HG03378 (cell line): ENCODE results near the gene MDH1B.

Experiments used
- ATAC-seq: cut with Tn5 transposase; IDR thresholded peaks from one replicate; pipeline ENCODE4 v1.9.1; 2021; ENCODE audit warnings: mild to moderate bottlenecking, moderate library complexity; ENCODE audit not compliant: unreplicated experiment

The MDH1B gene

DNA sequence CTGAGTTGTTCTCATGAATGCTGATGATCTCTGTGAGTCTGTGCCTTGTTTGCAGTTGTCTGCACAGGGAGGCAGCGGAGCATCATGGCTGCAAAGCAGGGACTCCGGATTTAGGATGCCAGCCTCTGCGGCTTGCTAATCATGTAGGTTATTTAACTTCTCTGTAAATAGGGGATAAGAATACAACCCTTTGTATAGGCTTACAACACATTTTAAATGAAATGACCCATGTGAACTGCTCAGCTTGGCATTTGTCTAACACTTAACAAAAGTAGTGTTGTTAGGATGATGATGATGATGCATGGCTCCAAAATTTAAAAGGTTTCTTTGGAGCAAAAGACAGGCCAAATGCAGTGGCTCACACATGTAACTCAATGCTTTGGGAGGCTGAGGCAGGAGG is 66.3 kb downstream of the MDH1B start:
- ATAC-seq, result no peak

DNA sequence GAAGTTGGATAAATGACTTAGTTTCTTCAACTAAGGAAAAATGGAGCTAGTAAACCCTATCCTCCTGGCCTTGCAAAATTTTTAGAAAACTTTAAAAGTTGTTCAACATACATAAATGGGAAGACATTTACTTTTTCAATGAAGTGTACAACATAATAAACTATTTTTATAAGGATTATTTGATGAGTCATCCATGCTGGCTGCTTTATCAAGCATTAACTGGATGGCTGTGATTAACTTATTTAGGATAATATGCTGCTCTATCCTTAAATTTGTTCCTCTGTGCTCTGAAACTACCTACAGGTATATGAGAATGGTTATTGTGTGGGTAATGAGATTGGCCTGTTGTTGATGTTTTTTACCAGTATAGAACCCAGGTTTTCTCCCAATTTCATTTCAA is 68.2 kb downstream of the MDH1B start:
- ATAC-seq, result no peak

DNA sequence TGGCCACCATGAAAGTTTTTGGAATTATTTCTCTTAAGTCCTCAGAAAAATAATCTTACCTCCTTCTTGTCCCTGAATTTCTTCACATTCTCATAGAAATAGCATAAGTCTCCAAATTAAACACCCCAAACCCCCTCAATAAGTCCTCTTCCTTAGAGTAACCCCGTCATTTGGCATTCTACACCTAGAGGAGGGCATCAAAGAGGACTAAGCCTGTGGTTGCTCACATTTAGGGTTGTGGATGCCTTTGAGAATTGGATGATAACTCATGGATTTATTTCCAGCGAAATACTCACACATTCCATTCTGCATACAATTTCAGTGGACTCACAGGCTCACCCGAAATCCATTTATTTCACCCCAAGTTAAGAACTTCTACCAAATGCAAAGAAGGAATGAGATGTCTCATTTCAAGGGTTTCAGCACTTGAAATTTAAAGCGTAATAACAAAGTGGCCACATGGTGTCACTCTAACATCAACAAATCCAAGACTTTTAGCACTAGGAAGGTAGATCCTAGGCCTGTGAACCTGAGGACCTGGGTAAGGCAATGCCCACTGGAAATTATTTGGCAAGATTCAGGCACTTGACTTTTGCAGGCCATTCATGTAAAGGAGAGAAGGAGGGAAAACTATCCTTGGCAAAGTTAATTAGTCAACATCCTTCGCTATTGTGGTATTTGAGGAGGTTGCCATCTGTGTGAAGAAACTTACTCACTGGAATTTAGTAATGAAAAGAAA is 71.6 kb downstream of the MDH1B start:
- no peak for ATAC-seq

DNA sequence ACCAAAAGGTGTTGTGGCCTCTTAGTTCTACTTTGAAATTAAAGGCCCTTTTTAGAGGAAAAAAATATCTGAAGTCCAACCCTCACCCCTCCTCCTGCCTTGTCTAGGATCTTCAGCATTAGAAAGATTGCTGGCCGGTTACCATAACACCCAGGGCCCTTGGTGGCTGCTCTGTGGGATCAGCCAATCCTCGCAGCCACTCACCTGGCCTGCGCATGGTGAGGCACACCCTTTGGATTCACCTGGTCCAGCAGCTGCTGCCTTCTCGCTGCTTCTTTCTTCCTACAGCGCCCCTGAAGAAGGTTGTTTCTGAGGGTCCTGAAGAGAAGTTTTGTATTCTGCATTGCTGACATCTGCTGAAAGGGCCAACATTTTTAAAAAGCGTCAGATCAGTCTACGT is 72.2 kb downstream of the MDH1B start:
- ATAC-seq, result no peak

DNA sequence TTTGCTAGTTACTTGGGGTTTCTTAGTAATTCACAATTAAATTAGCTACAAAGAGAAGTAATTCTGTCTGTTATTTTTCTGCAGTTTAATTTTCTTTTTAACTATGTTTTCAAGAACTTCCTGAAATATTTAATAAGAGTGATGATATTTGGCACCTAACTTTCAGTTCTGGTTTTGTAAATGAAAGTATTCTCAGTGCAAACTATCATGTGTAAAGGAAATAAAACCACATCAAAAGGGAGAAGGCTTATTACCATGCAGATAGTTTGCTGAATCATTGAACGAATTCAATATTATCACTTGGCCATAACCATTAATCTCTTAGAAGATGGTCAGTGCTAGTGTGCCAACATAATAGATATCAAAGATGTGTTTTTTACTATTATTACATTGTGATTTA is 76.1 kb downstream of the MDH1B start:
- no peak for ATAC-seq

DNA sequence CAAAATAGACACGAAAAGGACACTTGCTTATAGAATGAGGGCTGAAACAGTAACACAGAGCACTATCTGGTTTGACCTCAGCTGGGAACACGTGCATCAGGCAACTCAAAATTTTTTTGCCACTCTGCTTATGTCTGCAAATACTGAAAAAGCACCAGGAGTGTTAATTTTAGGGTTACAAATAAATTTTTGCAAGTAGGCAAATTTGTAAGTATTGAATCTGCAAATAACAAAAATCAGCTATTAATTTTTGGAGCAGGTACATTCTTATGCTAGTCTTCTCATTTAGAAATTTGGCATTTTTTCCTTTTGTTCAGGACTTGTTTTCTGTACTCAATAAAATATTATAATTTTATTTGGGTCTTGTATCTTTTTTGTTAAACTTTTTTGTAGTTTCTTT is 76.7 kb downstream of the MDH1B start:
- ATAC-seq, result no peak
